ENCODE measurements around the gene RIMBP2.

DNA sequence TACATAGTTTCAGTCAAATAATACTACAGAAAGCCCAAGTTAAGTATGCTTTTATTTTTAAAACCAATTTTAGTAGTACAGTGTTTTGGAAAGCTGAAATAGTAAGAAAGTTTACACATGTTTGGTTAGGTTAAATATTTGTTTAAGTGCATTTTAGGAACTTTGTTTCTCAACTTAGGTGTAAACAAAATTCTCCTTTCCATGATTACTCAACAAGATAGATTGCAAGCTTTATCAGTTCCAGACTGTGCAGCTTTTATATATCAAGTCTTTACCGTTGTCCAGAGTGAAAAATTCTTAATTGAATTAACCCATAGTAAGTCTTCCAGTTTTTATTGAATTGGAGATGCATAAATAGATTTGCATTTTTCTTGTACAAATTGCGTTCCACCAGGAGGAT, 333.3 kb downstream of the RIMBP2 start:
- TF ChIP-seq FOXJ3 (CRISPR knock-in tag; IDR thresholded peaks at IDR 0.05), result no peak
- TF ChIP-seq CTCF (IDR thresholded peaks at IDR 0.05), result no peak
- no peak for TF ChIP-seq SIN3A (IDR thresholded peaks at IDR 0.05; ENCODE audit: borderline replicate concordance, low read depth, low read length)
- TF ChIP-seq ELF1 (IDR thresholded peaks at IDR 0.05), result no peak

Measured in SK-N-SH (cell line).